HG02588 (cell line): ENCODE measurements around the gene NAV3.
A peak's percentile ranks its signal among the peaks of the same experiment; 100 is the strongest.

Experiments used
- ATAC-seq: cut with Tn5 transposase; IDR thresholded peaks from one replicate; pipeline ENCODE4 v1.9.1; 2021; ENCODE audit warnings: mild to moderate bottlenecking, moderate library complexity; ENCODE audit not compliant: unreplicated experiment

NAV3 gene

DNA sequence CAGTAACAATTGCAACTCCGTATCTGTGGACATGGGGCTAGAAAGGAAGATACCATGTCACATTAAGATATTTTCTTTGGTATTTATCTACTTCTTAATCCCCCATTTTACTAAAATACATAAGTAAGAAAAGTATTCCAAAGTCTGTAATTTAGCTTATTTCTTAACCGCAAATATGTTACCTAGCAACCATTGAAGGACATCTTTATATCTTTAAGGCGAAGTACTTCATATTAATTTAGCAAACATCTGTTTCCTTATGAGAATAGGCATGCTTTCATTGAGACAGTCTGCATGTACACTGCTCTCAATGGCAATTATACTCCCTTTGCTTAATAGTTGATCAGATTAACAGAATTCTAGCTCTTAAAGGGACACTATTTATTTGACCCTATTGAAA lies 88.8 kb downstream of the NAV3 start:
- ATAC-seq = no peak

- no peak for ATAC-seq
Observed at GRCh38 chr12:77923882-77924281, 93.2 kb downstream of the NAV3 start.

GRCh38 chr12:77924703-77925102 lies 94.0 kb downstream of the NAV3 start:
- ATAC-seq = no peak

DNA sequence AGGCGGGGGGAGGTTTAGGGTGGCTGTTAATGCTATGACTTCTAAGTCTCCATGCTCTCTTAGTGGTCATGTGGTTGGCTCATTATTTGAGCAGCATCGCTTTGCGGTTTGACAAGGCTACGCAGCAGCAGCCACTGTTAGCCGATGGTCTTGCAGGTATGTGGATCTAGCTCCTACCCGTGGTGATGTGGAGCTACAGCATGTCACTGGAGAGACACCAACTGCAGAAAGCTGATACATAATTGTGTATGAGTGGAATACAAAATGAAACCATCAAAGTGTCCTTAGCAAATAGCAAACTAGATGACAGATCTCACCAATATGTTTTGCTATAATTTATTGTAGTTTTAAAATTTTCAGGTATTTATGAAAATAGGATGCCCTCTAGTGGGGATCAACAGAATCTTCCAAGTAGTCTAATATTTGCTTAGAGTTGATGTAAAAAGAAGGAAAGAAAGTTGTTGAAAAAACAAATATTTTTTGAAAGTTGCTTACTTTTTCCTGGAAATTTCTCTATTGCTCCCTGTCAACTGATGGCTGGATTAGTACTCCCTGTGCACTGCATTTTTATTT lies 94.9 kb downstream of the NAV3 start:
- peak; percentile 99 for ATAC-seq

- no peak for ATAC-seq
Observed at GRCh38 chr12:77928078-77928477, 97.4 kb downstream of the NAV3 start.

GRCh38 chr12:77932216-77932615 lies 101.5 kb downstream of the NAV3 start:
- no peak for ATAC-seq

GRCh38 chr12:77938301-77938700 lies 107.6 kb downstream of the NAV3 start:
- no peak for ATAC-seq

- no peak for ATAC-seq
Observed at GRCh38 chr12:77940011-77940423, 109.3 kb downstream of the NAV3 start.

DNA sequence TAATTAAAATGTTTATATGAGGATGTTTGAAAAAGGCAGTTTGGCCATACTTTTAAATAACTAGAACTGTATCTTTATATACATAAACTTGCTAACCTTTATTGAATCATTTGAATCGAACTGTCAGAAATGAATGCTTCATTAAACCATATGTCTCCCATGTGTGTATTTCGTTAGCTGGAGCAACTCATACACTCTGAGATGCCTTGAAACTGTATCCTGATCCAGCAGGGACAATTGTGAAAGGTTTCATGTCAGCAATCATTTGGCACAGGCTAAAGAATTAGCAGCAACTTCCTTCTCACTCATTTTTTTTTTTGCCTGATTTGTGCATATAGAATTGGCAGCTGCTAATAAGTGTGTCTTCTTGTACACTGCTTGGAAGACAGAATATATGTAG lies 109.9 kb downstream of the NAV3 start:
- ATAC-seq = no peak

- ATAC-seq = no peak
Observed at GRCh38 chr12:77941401-77941800, 110.7 kb downstream of the NAV3 start.

DNA sequence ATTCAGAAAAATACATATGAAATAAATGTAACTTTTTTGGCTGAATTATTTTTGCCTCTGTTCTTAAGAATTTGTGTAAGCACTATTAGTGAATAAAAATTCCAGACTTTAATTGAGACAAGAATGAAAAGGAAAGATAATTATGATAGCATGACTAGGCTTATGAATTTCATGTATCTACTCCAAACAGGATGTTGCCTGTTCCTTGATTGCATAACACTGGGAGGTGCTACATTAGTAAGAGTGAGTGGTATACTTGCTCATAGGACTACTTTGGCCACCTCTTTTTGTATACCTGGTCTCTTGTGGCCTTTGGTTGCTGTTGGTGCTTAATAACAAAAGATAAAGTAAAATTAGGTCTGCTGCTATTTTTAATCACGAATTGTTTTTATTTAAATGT lies 112.8 kb downstream of the NAV3 start:
- no peak for ATAC-seq

GRCh38 chr12:77946541-77947061 lies 115.9 kb downstream of the NAV3 start:
- ATAC-seq = no peak

DNA sequence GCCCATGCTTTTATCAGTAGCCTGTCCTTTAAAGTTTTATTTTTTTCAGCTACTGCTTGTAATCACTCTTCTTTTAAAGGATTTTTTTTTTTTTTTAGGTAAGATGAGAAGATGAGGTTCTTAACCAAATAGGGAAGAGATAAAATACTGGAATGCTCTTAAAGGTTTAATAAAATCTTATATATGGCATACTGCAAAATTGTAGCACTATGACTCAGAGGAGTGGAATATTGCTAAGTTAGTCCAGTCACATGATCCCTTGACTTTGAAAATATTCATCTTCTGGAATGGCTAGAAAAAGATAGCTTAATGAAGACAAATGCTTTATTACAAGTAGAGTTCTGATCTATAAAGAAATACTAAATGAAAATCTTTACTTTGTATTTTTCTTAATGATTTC lies 116.6 kb downstream of the NAV3 start:
- no peak for ATAC-seq

DNA sequence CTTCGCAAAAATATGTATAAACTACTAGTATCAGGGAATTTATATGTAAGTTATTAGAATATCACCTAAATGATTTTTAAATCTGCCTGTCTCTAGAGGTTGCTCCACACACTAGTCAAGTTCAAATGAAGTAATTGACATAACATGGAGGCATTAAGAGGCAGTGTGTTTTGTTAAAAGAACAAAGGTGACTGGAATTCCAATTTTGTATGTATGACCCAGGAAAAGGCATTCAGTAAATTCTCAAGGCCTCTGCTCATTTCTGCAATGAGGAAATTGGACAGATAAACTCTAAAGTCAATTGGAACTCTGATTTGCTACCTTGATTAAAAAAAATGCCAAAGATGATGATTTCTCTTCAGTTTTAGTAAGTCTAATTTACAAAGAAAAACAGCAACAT lies 117.1 kb downstream of the NAV3 start:
- no peak for ATAC-seq

GRCh38 chr12:77949943-77950342 lies 119.2 kb downstream of the NAV3 start:
- ATAC-seq = no peak

GRCh38 chr12:77953528-77954205 lies 123.0 kb downstream of the NAV3 start:
- no peak for ATAC-seq

DNA sequence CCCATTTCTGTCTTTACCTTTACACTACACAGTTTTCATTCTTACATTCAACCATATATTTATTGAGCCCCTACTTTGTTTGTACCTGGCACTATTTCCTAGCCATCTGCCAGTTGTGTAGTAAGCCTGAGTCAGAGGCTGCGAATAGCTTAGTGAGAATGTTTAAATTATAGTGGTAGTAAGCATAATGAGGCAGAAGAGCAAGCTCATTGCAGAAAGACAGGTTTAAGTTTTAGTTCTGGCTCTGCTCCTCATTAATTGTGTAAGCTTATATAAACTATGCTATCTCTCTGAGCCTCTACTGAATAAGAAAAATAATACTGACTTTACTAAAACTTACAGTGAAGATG lies 123.5 kb downstream of the NAV3 start:
- ATAC-seq = no peak

DNA sequence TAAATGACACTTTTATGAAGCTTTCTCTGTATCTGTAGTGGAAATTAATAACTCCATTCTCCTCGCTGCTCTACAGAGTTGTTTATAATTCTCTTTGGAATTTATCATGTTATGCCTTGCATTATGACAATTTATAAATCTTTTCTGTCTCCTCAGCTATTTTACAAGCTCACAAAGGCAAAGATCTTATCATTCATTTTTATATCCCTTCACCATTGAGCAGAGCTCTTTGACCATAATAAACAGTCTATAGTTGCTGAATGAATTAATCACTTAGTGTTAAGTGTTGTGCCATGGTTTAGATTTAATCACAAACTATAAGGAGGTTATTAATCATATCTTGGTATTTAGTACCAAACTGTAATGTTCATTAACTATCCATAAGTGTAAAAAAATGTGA lies 126.4 kb downstream of the NAV3 start:
- no peak for ATAC-seq

GRCh38 chr12:77963576-77964178 lies 133.0 kb downstream of the NAV3 start:
- no peak for ATAC-seq

DNA sequence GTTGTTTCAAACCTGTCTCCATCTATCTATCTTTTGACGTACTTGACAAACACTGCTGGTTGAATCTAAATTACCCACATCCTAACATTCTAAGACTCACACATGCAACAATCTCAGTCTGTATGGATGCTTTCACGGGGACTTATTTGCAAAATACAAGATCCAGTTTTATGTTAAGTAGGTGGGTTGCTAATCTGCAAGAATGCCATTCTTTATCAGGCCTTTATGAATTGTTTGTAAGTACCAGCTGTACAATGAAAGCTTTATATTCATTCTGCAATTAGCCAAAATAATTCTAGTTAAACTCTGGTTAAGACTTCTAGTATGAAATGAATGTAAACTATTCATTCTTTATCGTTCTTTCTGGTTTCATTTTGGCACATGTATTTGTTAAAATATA lies 135.1 kb downstream of the NAV3 start:
- ATAC-seq = no peak

GRCh38 chr12:77968021-77968420 lies 137.3 kb downstream of the NAV3 start:
- no peak for ATAC-seq

- ATAC-seq = no peak
Observed at GRCh38 chr12:77968571-77968970, 137.9 kb downstream of the NAV3 start.
